ENCODE measurements around the gene DCX. TPM values are rescaled to one million over a fixed set of nuclear protein-coding genes. Genes with fewer than 3 reads are reported as not detected.

DCX gene
- total RNA-seq, 1 experiment from 2014 or later = not detected

- no peak for DNase-seq (ENCODE audit: low read depth, low spot score)
- no peak for TF ChIP-seq CBX3 (IDR thresholded peaks at IDR 0.05; ENCODE audit: low read depth)
- no peak for TF ChIP-seq POLR2AphosphoS5 (IDR thresholded peaks at IDR 0.05; ENCODE audit: low read depth, low read length)
- TF ChIP-seq, protein P1, sequence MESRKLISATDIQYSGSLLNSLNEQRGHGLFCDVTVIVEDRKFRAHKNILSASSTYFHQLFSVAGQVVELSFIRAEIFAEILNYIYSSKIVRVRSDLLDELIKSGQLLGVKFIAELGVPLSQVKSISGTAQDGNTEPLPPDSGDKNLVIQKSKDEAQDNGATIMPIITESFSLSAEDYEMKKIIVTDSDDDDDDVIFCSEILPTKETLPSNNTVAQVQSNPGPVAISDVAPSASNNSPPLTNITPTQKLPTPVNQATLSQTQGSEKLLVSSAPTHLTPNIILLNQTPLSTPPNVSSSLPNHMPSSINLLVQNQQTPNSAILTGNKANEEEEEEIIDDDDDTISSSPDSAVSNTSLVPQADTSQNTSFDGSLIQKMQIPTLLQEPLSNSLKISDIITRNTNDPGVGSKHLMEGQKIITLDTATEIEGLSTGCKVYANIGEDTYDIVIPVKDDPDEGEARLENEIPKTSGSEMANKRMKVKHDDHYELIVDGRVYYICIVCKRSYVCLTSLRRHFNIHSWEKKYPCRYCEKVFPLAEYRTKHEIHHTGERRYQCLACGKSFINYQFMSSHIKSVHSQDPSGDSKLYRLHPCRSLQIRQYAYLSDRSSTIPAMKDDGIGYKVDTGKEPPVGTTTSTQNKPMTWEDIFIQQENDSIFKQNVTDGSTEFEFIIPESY (IDR thresholded peaks at IDR 0.05; ENCODE audit: extremely low read depth, insufficient replicate concordance, low read length) = no peak
- no peak for TF ChIP-seq JUND (IDR thresholded peaks at IDR 0.05)
- TF ChIP-seq SIN3A (IDR thresholded peaks at IDR 0.05; ENCODE audit: low read depth) = no peak
- no peak for TF ChIP-seq EZH2 (IDR thresholded peaks at IDR 0.05)
- no peak for TF ChIP-seq ZFX (IDR thresholded peaks at IDR 0.05)
- TF ChIP-seq MAX (IDR thresholded peaks at IDR 0.05) = no peak
- no peak for TF ChIP-seq RAD21 (IDR thresholded peaks at IDR 0.05; ENCODE audit: low read depth)
- TF ChIP-seq FOSL1 (IDR thresholded peaks at IDR 0.05; ENCODE audit: low read depth) = no peak
- TF ChIP-seq REST (IDR thresholded peaks at IDR 0.05; ENCODE audit: low read depth) = no peak
- TF ChIP-seq ZNF274 (IDR thresholded peaks at IDR 0.05; ENCODE audit: low read depth, low read length) = no peak
- no peak for TF ChIP-seq POLR2A (IDR thresholded peaks at IDR 0.05; ENCODE audit: borderline replicate concordance, extremely low read depth, insufficient read depth, insufficient read length)
- TF ChIP-seq ELF1 (IDR thresholded peaks at IDR 0.05; ENCODE audit: borderline replicate concordance, low read depth) = no peak
- no peak for TF ChIP-seq EZH2phosphoT487 (IDR thresholded peaks at IDR 0.05; ENCODE audit: borderline replicate concordance)
- no peak for TF ChIP-seq ATF3 (IDR thresholded peaks at IDR 0.05)
- TF ChIP-seq SRF (IDR thresholded peaks at IDR 0.05; ENCODE audit: low read depth) = no peak
- TF ChIP-seq CTCF (IDR thresholded peaks at IDR 0.05 in 2 of 3, conservative IDR thresholded peaks at IDR 0.05 in 1 of 3; ENCODE audit: borderline replicate concordance in 1 of 3, insufficient read depth in 1 of 3, low read depth in 2 of 3, low read length in 2 of 3) = no peak
- TF ChIP-seq TCF7L2 (IDR thresholded peaks at IDR 0.05; ENCODE audit: borderline replicate concordance, extremely low read depth, insufficient read depth, insufficient read length) = no peak
- TF ChIP-seq CEBPB (IDR thresholded peaks at IDR 0.05; ENCODE audit: low read depth) = no peak
- POLR2A ChIA-PET = no interaction called here
These were observed 46.1 kb downstream of the DCX start for GRCh38 chrX:111365770-111366325.

More at GRCh38 chrX:111365770-111366325, 46.1 kb downstream of the DCX start:
- no peak overlapping the region for H3K27ac ChIP-seq (ENCODE audit: low read depth, low read length)
- no TSS peak for BruUV-seq (replicated peaks)
- H4K20me1 ChIP-seq (ENCODE audit: insufficient read depth) = no peaks in the 10 kb centered on the region
- H3K4me2 ChIP-seq (ENCODE audit: low read length) = no peak overlapping the region
- H3K79me2 ChIP-seq (ENCODE audit: insufficient read depth, low read length) = no peaks in the 10 kb centered on the region
- H3K9ac ChIP-seq (ENCODE audit: low read length) = no peak overlapping the region
- H3K4me1 ChIP-seq (ENCODE audit: control insufficient read depth in 1 of 2, insufficient read depth in 2 of 2, low read length in 2 of 2) = no peaks in the 10 kb centered on the region
- H2AFZ ChIP-seq (ENCODE audit: low read depth, low read length, poor library complexity, severe bottlenecking) = no peak overlapping the region
- no peak overlapping the region for H3K4me3 ChIP-seq (replicated peaks in 1 of 2; ENCODE audit: low read depth in 1 of 2, low read length in 2 of 2)
- H3K36me3 ChIP-seq (ENCODE audit: control insufficient read depth in 1 of 2, insufficient read depth in 2 of 2, low read length in 2 of 2) = no peaks in the 10 kb centered on the region
- no peaks in the 10 kb centered on the region for H3K9me3 ChIP-seq (ENCODE audit: control insufficient read depth in 1 of 2, insufficient read depth in 1 of 2, low read depth in 1 of 2, low read length in 2 of 2)
- RAD21 ChIA-PET (ENCODE audit: low non-redundant PET in 1 of 2, low total read pairs in 2 of 2, uncharacterized antibody in 2 of 2, unreplicated experiment in 2 of 2) = no interaction called here
- CTCF ChIA-PET = no interaction called here
- H3K9me2 ChIP-seq (ENCODE audit: insufficient read depth) = no peaks in the 10 kb centered on the region
- H3K27me3 ChIP-seq (ENCODE audit: insufficient read depth, low read length) = 0 out of 2 replicates have a peak, but pooled peaks cover 2% of the 10 kb centered on the region
- no peak for ATAC-seq
- intact Hi-C loops (cut with micrococcal nuclease) = no loop called here

Data from HCT116 (cell line).